ENCODE results near the gene INSL3.

Gene INSL3

GRCh38 chr19:17821190-17821589, at the start of gene INSL3:
Gene INSL3 (minus strand): TSS chr19:17821519. CDS start chr19:17821506, 13 bp downstream.
- ATAC-seq (peak; percentile 8), DNase-seq (no peak)

- no peak for ATAC-seq
Observed at GRCh38 chr19:17869114-17869608, 47.8 kb upstream of the INSL3 start.

GRCh38 chr19:17868669-17869068, 47.4 kb upstream of the INSL3 start:
- ATAC-seq (no peak), DNase-seq (no peak)

More at GRCh38 chr19:17869114-17869608, 47.8 kb upstream of the INSL3 start:
- no peak for DNase-seq

DNA sequence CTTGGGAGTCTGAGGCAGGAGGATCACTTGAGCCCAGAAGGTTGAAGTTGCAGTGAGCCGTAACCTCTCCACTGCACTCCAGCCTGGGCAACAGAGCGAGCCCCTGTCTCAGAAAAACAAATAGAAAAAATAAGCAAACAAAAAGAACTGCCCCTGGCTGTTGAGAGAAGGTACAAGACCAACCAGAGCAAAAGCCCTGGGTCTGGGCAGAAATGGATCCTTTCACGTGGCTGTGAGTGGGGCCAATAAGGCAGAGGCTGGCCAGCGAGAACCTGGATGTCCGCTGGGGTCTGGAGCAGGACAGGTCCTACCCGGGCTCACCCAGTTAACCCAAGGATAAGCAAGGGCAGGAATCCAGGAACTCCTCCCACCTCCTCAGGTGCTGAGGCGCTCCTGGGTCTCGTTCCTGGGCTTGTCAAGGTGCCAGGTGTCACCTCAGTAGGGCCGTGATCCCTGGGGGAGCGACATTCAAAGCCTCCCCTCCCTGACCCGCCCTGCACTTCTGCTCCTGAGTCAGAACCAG, 45.7 kb upstream of the INSL3 start:
- no peak for DNase-seq
- ATAC-seq, result no peak

DNA sequence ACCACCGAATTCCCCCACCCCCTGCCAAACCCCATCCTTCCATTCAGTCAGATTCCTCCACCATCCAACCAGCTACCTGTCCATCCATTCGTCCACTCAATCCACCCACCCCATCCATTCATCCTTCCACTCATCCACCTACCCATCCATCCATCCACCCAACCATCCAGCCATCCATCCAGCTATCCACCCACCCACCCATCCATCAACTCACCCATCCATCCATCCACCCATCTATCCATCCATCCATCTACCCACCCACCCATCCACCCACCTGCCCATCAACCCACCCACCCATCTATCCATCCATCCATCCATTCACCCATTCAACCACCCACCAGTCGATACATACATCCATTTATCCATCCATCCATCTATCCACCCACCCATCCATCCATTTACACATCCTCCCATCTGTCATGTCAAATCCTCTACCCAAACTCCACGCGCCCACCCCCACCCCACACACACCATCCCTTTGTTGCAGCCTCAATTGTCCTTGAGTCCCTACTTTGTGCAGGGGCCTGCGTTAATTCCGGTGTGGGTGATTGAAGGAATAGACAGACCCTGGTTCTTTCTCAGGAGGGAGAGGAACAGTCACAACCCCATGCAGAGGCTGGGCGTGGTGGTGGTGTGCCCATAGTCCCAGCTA, 45.1 kb upstream of the INSL3 start:
- ATAC-seq (no peak), DNase-seq (no peak)

DNA sequence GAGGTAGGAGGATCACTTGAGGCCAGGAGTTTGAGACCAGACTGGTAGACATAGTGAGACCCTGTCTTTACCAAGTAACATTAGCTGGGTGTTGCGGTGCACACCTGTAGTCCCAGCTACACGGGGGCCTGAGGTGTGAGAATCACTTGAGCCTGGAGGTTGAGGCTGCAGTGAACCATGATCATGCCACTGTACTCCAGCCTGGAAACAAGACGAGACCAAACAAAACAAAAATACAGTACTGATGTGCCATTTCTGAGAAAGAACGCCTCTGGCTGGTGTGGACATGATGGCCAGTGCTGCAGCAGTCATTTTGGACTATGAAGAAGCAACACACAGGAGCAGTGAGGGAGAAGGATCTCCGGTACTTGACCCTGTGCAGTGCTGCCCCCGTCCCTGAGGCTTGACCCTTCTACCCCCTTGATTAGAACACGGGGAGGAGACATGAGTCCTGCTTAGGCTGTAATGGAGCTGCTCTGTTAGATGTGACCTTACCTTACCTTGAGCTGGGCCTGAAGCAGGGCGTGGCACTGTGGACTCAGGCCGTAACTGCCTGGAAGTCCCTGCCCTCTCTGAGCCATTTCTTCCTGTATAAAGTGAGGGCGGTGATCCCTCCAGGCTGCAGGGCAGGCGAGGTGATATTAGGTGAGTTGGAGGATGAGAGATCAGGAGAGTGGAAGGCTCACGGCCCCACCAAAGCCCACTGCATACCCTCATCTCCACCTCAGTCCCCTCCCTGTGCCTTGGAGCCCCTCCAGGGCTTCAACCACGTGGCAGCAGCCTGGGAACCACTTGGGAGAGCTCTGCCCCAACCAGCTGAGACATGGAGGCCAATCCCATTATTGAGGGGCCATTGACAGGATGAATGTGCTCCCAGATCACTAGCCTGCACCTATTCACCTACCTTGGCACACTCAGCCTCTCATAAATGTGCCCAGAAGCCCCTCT, 44.3 kb upstream of the INSL3 start:
- ATAC-seq (peak; percentile 24), DNase-seq (no peak)

GRCh38 chr19:17863520-17864182, 42.3 kb upstream of the INSL3 start:
- DNase-seq, result no peak

GRCh38 chr19:17862711-17863519, 41.6 kb upstream of the INSL3 start:
- ATAC-seq, result no peak

More at GRCh38 chr19:17863520-17864182, 42.3 kb upstream of the INSL3 start:
- ATAC-seq, result no peak

DNA sequence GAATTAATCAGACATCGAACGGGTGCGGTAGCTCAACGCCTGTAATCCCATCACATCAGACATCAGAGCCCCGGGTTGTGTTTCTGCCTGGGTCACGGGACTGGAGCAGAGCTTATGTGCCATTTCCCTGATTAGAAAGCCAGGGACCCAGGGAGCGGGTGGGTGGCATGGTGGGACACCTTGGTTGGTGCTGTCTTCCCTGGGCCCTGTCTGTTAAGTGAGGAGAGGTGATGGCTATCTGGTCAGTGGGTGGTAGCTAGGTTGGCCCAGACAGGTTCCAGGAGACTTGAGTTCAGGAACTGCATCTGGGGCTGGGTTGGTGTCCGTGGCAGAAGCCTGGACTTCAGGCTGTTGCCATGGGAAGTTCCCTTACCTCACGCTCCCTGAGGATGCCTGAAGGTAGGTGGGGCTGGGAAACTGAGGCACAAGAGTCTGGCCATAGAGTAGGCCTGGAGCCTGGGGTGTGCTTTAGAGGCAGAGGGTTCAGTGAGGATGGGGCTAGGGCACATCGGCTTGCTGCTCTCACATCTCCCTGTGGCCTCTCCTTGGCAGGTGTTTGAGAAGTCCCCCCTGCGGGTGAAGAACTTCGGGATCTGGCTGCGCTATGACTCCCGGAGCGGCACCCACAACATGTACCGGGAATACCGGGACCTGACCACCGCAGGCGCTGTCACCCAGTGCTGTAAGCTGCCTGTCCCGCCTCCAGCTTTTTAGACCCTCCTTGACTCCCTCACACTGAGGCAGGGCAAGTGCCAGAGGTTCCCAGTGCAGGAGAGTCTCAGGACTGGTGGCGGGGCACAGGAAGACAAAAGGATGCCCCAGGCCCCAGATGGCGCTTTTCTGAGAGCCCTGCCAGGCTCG, 40.5 kb upstream of the INSL3 start:
- no peak for ATAC-seq
- no peak for DNase-seq

More at GRCh38 chr19:17862711-17863519, 41.6 kb upstream of the INSL3 start:
- no peak for DNase-seq

GRCh38 chr19:17860993-17861360, 39.7 kb upstream of the INSL3 start:
- ATAC-seq, result no peak

GRCh38 chr19:17860331-17860992, 39.1 kb upstream of the INSL3 start:
- no peak for DNase-seq
- no peak for ATAC-seq

More at GRCh38 chr19:17860993-17861360, 39.7 kb upstream of the INSL3 start:
- no peak for DNase-seq

DNA sequence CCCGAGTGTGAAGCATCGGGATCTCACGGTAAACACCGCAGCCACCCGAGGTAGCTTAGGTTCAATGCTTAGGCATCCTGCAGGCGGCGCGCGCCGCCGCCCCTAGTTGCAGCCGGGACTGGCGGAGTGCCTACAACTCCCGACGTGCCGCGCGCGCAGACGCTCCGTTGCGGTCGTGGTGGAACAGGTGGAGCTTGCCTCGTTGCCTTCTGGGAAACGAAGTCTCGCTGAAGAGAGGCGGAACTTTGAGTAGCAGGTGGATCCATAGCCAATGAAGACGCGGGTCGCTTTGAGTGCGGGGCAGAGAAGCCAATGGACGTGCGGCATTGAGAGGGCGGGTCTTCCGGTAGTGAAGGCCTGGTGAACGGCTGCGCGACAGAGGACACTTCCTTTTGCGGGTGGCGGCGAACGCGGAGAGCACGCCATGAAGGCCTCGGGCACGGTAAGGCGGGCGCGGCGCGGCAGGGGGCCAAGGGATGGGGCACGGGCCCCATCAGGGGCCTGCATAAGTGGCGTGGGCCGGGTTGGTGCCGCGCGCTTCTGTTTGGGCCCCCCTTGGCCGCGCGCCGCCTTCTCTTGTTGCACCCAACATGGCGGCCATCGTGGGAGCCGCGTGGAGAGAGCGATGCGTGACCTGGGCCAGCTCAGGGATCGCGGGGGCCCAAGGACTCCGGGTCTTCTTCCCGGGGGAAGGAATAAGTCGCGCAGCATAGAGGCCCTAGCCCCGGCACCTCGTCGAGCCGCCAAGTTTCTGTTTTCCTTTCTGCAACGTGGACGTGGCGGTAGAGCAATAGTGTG, 38.4 kb upstream of the INSL3 start, which contains the start of gene RPL18A:
TSS of gene RPL18A (plus strand) at position 378 of the 798 bp plus-strand sequence. CDS start at position 425, 47 bp downstream.
- peak; percentile 97 for DNase-seq

DNA sequence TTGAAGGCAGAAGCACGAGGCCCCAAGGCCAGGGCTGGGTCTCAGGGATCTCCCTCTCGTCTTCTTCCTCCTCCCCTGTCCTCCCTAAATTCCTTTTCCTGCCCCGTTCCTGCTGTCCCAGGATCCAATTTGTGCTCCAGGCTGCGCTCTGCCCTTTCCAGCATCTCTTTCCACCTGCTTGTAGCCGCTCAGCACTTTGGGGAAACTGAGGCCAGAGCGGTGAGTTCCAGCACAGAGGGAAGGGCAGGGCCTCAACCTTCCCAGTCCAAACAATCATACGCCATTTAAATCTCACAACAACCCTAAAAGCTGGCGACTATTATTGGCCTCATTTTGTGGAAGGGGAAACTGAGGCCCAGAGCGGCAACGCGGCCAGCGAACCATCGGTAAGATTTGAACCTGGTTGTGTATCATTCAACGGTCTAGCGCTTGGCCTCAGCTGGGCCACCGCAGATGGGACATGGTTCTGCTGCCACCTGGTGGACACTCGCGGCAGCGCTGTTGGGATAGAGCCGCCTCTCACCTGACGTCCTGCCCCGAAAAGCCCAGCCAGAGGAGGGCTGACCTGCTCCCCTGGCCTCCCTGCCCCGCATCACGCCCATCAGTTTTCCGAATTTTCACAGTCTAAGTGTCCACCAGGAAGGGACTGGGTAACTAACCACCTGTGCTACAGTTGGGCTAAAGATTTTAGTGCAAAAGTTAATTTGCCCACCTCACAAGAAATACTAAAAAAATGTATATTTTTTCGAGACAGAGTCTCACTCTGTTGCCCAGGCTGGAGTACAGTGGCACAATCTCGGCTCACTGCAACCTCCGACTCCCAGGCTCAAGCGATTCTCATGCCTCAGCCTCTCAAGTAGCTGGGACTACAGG, 34.2 kb upstream of the INSL3 start:
- DNase-seq (peak; percentile 96), ATAC-seq (peak; percentile 28)

More for the DNA sequence above, 38.4 kb upstream of the INSL3 start, which contains the start of gene RPL18A:
- ATAC-seq, result peak; percentile 96

DNA sequence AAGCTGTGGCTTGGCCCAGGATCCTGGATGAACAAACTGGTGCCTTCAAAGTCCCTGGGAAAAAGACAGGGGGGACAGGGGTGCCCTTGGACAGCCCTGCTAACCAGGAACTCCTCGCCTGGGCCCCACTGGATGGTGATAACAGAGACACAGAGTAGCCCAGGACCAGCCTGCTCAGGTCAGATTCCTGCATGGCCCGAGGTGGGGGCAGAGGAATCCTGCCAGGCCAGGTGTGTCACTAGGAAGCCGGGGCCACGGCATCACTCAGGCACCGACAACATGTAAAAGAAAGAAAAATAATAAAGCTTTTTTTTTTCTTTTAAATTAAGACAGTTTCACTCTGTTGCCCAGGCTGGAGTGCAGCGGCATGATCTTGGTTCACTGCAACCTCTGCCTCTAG, 32.7 kb upstream of the INSL3 start:
- DNase-seq (no peak), ATAC-seq (no peak)

GRCh38 chr19:17848595-17849292, 27.4 kb upstream of the INSL3 start:
- DNase-seq (no peak), ATAC-seq (no peak)

- peak; percentile 92 for DNase-seq
- ATAC-seq, result peak; percentile 91
Observed at GRCh38 chr19:17847538-17848366, 26.4 kb upstream of the INSL3 start, which contains the start of gene JAK3. Gene JAK3 (minus strand): TSS chr19:17847982. CDS start chr19:17844417, 3,565 bp downstream.
